ENCODE data around the gene UBR3. TPM values are rescaled to one million over a fixed set of nuclear protein-coding genes. Genes with fewer than 3 reads are reported as not detected.
A peak's percentile ranks its signal among the peaks of the same experiment; 100 is the strongest.
"Not testable (repeated sequence)": the region's sequence is repeated elsewhere in the genome, so short reads cannot be mapped to it uniquely, and the experiment has no call there.

UBR3 gene
- total RNA-seq, 1 experiment from 2014 or later: 48.9 TPM

GRCh38 chr2:169928463-169928864 is 101.2 kb downstream of the UBR3 start:
- CTCF ChIA-PET: interaction anchor here (0.6 kb wide), 1 partner anchor 237 kb away, joined by 3 read pairs; no protein-coding TSS in a partner anchor
- intact Hi-C loops (cut with micrococcal nuclease; ENCODE audit: unreplicated experiment): loop anchor here (2.0 to 5.0 kb wide), 3 partner anchors 104 to 476 kb away; partner anchors contain the start of gene METTL5
- Histone ChIP-seq H3K9me3 (ENCODE audit: low read depth, low read length, poor library complexity, severe bottlenecking) (no peaks in the 10 kb centered on the region), H3K4me1 (ENCODE audit: insufficient read depth, low read length, poor library complexity, severe bottlenecking) (no peaks in the 10 kb centered on the region), H3K36me3 (ENCODE audit: insufficient read depth, low read length, poor library complexity, severe bottlenecking) (no peaks in the 10 kb centered on the region), H3K27me3 (replicated peaks; ENCODE audit: insufficient read depth, low read depth, low read length, poor library complexity) (no peaks in the 10 kb centered on the region), H3K27ac (ENCODE audit: low read depth, low read length, poor library complexity, severe bottlenecking) (no peak overlapping the region), H3K4me3 (ENCODE audit: low read depth, low read length, poor library complexity, severe bottlenecking) (no peak overlapping the region)
- peak; percentile 57 for DNase-seq (ENCODE audit: low spot score)
- BruUV-seq (replicated peaks): no TSS peak
- TF ChIP-seq CTCF (conservative IDR thresholded peaks at IDR 0.05; ENCODE audit: low read depth, low read length) (peak; percentile 81), EZH2 (IDR thresholded peaks at IDR 0.05; ENCODE audit: borderline replicate concordance, low read depth, low read length, poor library complexity, severe bottlenecking) (no peak)
- POLR2A ChIA-PET (ENCODE audit: low non-redundant PET): no interaction called here

GRCh38 chr2:169933124-169933711 is 106.0 kb downstream of the UBR3 start:
- BruUV-seq (replicated peaks): no TSS peak
- TF ChIP-seq CTCF (conservative IDR thresholded peaks at IDR 0.05; ENCODE audit: low read depth, low read length) (peak; percentile 78), EZH2 (IDR thresholded peaks at IDR 0.05; ENCODE audit: borderline replicate concordance, low read depth, low read length, poor library complexity, severe bottlenecking) (no peak)
- intact Hi-C loops (cut with micrococcal nuclease; ENCODE audit: unreplicated experiment): loop anchor here (2.0 to 5.0 kb wide), 3 partner anchors 298 to 879 kb away; no protein-coding TSS in a partner anchor
- Histone ChIP-seq H3K4me3 (ENCODE audit: low read depth, low read length, poor library complexity, severe bottlenecking) (no peak overlapping the region), H3K4me1 (ENCODE audit: insufficient read depth, low read length, poor library complexity, severe bottlenecking) (no peaks in the 10 kb centered on the region), H3K27me3 (replicated peaks; ENCODE audit: insufficient read depth, low read depth, low read length, poor library complexity) (no peaks in the 10 kb centered on the region), H3K36me3 (ENCODE audit: insufficient read depth, low read length, poor library complexity, severe bottlenecking) (no peaks in the 10 kb centered on the region), H3K9me3 (ENCODE audit: low read depth, low read length, poor library complexity, severe bottlenecking) (no peaks in the 10 kb centered on the region), H3K27ac (ENCODE audit: low read depth, low read length, poor library complexity, severe bottlenecking) (no peak overlapping the region)
- POLR2A ChIA-PET (ENCODE audit: low non-redundant PET): no interaction called here
- CTCF ChIA-PET: no interaction called here
- peak; percentile 67 for DNase-seq (ENCODE audit: low spot score)

DNA sequence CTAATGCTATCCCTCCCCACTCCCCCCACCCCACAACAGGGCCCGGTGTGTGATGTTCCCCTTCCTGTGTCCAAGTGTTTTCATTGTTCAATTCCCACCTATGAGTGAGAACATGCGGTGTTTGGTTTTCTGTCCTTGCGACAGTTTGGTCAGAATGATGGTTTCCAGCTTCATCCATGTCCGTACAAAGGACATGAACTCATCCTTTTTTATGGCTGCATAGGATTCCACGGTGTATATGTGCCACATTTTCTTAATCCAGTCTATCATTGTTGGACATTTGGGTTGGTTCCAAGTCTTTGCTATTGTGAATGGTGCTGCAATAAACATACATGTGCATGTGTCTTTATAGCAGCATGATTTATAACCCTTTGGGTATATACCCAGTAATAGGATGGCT is 109.4 kb downstream of the UBR3 start:
- BruUV-seq (replicated peaks); POLR2A ChIA-PET (ENCODE audit: low non-redundant PET); H3K4me3 ChIP-seq (ENCODE audit: low read depth, low read length, poor library complexity, severe bottlenecking): not testable (repeated sequence)

DNA sequence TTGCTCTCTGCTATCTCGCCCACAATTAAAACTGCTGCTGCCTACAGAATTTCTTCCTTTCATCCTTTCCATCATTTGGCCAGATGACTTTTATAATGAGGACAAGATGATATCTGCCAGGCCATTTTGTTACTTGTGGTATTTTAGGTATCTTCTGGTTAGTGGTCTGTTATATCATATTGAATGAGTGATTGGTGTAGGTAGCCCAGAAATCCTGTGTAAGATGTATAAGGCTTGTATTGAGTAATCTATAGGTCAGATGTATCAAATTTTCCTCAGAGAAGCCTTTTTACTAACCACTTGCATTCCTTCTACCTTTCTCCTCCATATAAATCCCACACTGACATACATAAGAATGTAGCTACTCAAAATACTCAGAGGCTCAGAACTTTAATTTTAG is 118.3 kb downstream of the UBR3 start:
- no peaks in the 10 kb centered on the region for H3K9me3 ChIP-seq (ENCODE audit: low read depth, low read length, poor library complexity, severe bottlenecking)
- no peak overlapping the region for H3K4me3 ChIP-seq (ENCODE audit: low read depth, low read length, poor library complexity, severe bottlenecking)
- H3K36me3 ChIP-seq (ENCODE audit: insufficient read depth, low read length, poor library complexity, severe bottlenecking): no peaks in the 10 kb centered on the region
- ChIA-PET CTCF (no interaction called here), POLR2A (ENCODE audit: low non-redundant PET) (no interaction called here)
- no peaks in the 10 kb centered on the region for H3K4me1 ChIP-seq (ENCODE audit: insufficient read depth, low read length, poor library complexity, severe bottlenecking)
- DNase-seq (ENCODE audit: low spot score): no peak
- no peak for TF ChIP-seq CTCF (conservative IDR thresholded peaks at IDR 0.05; ENCODE audit: low read depth, low read length)
- no peak for TF ChIP-seq EZH2 (IDR thresholded peaks at IDR 0.05; ENCODE audit: borderline replicate concordance, low read depth, low read length, poor library complexity, severe bottlenecking)
- no peak overlapping the region for H3K27ac ChIP-seq (ENCODE audit: low read depth, low read length, poor library complexity, severe bottlenecking)
- BruUV-seq (replicated peaks): no TSS peak
- H3K27me3 ChIP-seq (replicated peaks; ENCODE audit: insufficient read depth, low read depth, low read length, poor library complexity): no peaks in the 10 kb centered on the region
- intact Hi-C loops (cut with micrococcal nuclease; ENCODE audit: unreplicated experiment): no loop called here

More for the DNA sequence above, 109.4 kb downstream of the UBR3 start:
- H3K27ac ChIP-seq (ENCODE audit: low read depth, low read length, poor library complexity, severe bottlenecking); H3K4me1 ChIP-seq (ENCODE audit: insufficient read depth, low read length, poor library complexity, severe bottlenecking); H3K36me3 ChIP-seq (ENCODE audit: insufficient read depth, low read length, poor library complexity, severe bottlenecking); H3K27me3 ChIP-seq (replicated peaks; ENCODE audit: insufficient read depth, low read depth, low read length, poor library complexity); H3K9me3 ChIP-seq (ENCODE audit: low read depth, low read length, poor library complexity, severe bottlenecking); DNase-seq (ENCODE audit: low spot score); intact Hi-C loops (cut with micrococcal nuclease; ENCODE audit: unreplicated experiment); CTCF ChIA-PET: not testable (repeated sequence)

Measured in A673 (cell line).